HepG2 (cell line): ENCODE data around the gene SRPK3. TPM values are rescaled to one million over a fixed set of nuclear protein-coding genes. Genes with fewer than 3 reads are reported as not detected.

Experiments
- ATAC-seq: fragments of 200-7000 bp; cut with Tn5 transposase; 3 replicates; pipeline ENCODE4 v1.9.1; 2020; ENCODE audit warnings: mild to moderate bottlenecking, moderate library complexity
- BruUV-seq: library from RNA; stranded (reverse); fragments of 400-500 nt; replicated peaks from 2 replicates; lab custom pipeline; 2021; lab: Mats Ljungman, UMichigan
- CTCF ChIA-PET: fragments of 300-600 bp; formaldehyde crosslinking; extraction: SDS; loops from one replicate; lab custom pipeline; 2021; ENCODE audit warnings: low total read pairs, inconsistent platforms, low intra/inter-chr PET ratio; lab: Yijun Ruan, JAX
- POLR2A ChIA-PET: fragments of 350-600 bp; sonication (Branson Sonifier 250); formaldehyde crosslinking; loops from one replicate; lab custom pipeline; 2020; ENCODE audit warnings: antibody characterized with exemption, inconsistent platforms; lab: Yijun Ruan, JAX
- DNase-seq: peaks from one replicate; pipeline ENCODE4 v3.0.0-alpha.2; 2015; ENCODE audit warnings: low spot score
- FAIRE-seq: peaks from 3 replicates; lab custom pipeline; 2011; peaks lifted over from hg19 to GRCh38; lab: Jason Lieb, UNC
- H2AFZ ChIP-seq: one replicate; pipeline ENCODE4 v1.6.1; 2011; ENCODE audit warnings: low read length, inconsistent platforms
- H3K27ac ChIP-seq: fragments of 300-600 bp; 3 replicates; pipeline ENCODE4 v1.8.0; 2011; ENCODE audit warnings: mixed run types, mild to moderate bottlenecking, mixed read lengths, low read length, inconsistent platforms; ENCODE audit not compliant: insufficient read depth; ENCODE audit errors: extremely low read length
- H3K27me3 ChIP-seq, 2 experiments: fragments of 200-600 bp in 1 of 2; 2 replicates in 1 of 2; 3 replicates in 1 of 2; pipeline versions ENCODE4 v1.6.0 to v1.8.0; 2011; ENCODE audit warnings: low read length in 2 of 2, mild to moderate bottlenecking in 2 of 2, moderate library complexity in 2 of 2, inconsistent platforms in 1 of 2; ENCODE audit not compliant: insufficient read depth in 2 of 2, control insufficient read depth in 1 of 2
- H3K36me3 ChIP-seq, 2 experiments: fragments of 200-600 bp in 1 of 2; replicated peaks in 1 of 2; 2 replicates in 1 of 2; 3 replicates in 1 of 2; pipeline versions ENCODE4 v1.5.1 to v1.8.0; 2011; ENCODE audit warnings: low read length in 2 of 2, inconsistent platforms in 1 of 2; ENCODE audit not compliant: insufficient read depth in 2 of 2, control insufficient read depth in 1 of 2
- H3K4me1 ChIP-seq: 2 replicates; pipeline ENCODE4 v1.5.1; 2012; ENCODE audit warnings: low read length, inconsistent platforms; ENCODE audit not compliant: insufficient read depth
- H3K4me2 ChIP-seq: 2 replicates; pipeline ENCODE4 v1.6.0; 2011; ENCODE audit warnings: low read depth, low read length, inconsistent platforms
- H3K4me3 ChIP-seq, 3 experiments: fragments of 200-600 bp in 1 of 3; sonication (generic), shearing (Covaris generic) in 1 of 3; replicated peaks in 1 of 3; 2 replicates each; pipeline ENCODE4 v1.5.1; 2011 to 2016; ENCODE audit warnings: low read length in 3 of 3, inconsistent platforms in 2 of 3, low read depth in 2 of 3, mild to moderate bottlenecking in 2 of 3, control low read depth in 1 of 3, mixed read lengths in 1 of 3; ENCODE audit not compliant: insufficient read depth in 1 of 3
- H3K79me2 ChIP-seq: one replicate; pipeline ENCODE4 v1.6.1; 2011; ENCODE audit warnings: low read length, inconsistent platforms; ENCODE audit not compliant: insufficient read depth
- H3K9ac ChIP-seq: 2 replicates; pipeline ENCODE4 v1.6.0; 2011; ENCODE audit warnings: mild to moderate bottlenecking, low read depth, low read length, inconsistent platforms; ENCODE audit not compliant: insufficient read depth
- H3K9me3 ChIP-seq: 2 replicates; pipeline ENCODE4 v1.5.1; 2012; ENCODE audit warnings: mild to moderate bottlenecking, low read length
- H4K20me1 ChIP-seq: 2 replicates; pipeline ENCODE4 v1.6.0; 2011; ENCODE audit warnings: inconsistent platforms, mild to moderate bottlenecking, low read length, moderate library complexity; ENCODE audit not compliant: insufficient read depth
- DNMT3B ChIP-seq: conservative IDR thresholded peaks from 2 replicates; pipeline ENCODE4 v1.6.1; 2016; ENCODE audit warnings: missing biosample characterization, control low read depth
- ZNF530 ChIP-seq: sonication (generic); formaldehyde crosslinking; IDR thresholded peaks from 2 replicates; pipeline ENCODE4 v1.5.0; 2020; ENCODE audit warnings: low read depth, mild to moderate bottlenecking, missing genetic modification reagents
- WGBS: methylation state at CpG from one replicate; pipeline ENCODE4 v1.1.6; 2017; ENCODE audit warnings: low lambda C conversion rate; 5-methylcytosine and 5-hydroxymethylcytosine counted together
- in situ Hi-C: cut with HindIII; loops from 2 replicates; pipeline ENCODE4 v1.10.0; 2017; ENCODE audit warnings: low pct_unique_long_range_greater_than_20kb; ENCODE audit not compliant: extremely low pct_ligation_motif_present
- intact Hi-C: fragments of 100-400 bp; cut with micrococcal nuclease; formaldehyde crosslinking; loops from one replicate; pipeline ENCODE4 v1.10.0; 2022; ENCODE audit not compliant: unreplicated experiment
- polyA plus RNA-seq, 8 experiments: library from polyadenylated mRNA; depleted of rRNA in 3 of 8; stranded (reverse) in 7 of 8; unstranded in 1 of 8; fragments of >200 nt; fragmentation: Illumina TruSeq in 4 of 8; extraction: Trizol in 4 of 8; gene quantifications; 2 replicates each; pipeline versions ENCODE4 v1.2.1 to v1.2.3, GENCODE V29; 2011 to 2016; ENCODE audit warnings: low read depth in 4 of 8, missing spikeins in 1 of 8, mixed read lengths in 1 of 8; ENCODE audit not compliant: insufficient read depth in 1 of 8
- total RNA-seq, 5 experiments: library from RNA; depleted of rRNA; stranded (reverse); fragments of >200 nt; fragmentation: Illumina TruSeq; extraction: Trizol; gene quantifications; 2 replicates each; pipeline ENCODE4 v1.2.3, GENCODE V29; 2016; ENCODE audit warnings: low read depth in 1 of 5
- TF ChIP-seq, protein P1 (sequence below): sonication (generic); formaldehyde crosslinking; IDR thresholded peaks from 2 replicates; pipeline ENCODE4 v1.4.0; 2020; ENCODE audit warnings: missing genetic modification reagents

The SRPK3 gene
- total and polyA plus RNA-seq, 2 of the 13 experiments (the other 11 are each of a cell fraction or from before 2014, with no cell fraction given) = 0.22 to 0.30 TPM

DNA sequence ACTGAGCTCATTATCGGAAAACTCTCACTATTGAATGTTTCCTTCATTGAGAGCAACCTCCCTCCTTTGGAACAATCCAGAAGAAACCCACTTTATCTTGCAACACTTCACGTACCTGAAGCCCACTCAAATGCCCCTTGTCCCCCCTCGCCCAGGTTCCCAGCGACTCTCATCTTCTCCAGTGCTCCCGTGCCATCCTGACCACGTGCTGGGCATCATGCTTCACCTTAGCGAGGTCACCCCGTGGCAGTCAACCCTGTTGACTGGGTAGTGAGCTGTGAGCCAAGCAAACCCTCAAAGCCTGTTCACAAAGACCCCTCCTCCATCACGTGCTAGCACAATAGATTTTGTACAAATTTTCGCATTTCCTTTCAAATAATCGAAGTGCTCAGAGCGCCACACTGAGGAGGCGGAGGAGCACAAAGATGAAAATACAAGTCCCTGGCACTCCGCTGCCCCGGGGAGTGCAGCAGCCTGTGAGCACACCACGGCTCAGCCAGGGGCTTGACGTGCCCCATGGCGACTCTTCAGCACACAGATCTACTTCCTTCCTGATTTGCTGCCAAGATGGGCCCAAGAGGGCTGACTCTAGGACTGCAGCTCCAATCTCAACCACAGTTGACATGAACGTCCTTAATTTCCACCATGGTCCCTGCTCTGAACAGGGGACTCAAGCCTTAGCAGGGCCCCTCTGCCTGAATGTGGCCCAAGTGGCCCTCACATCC lies 33.9 kb downstream of the SRPK3 start:
- no peak overlapping the region for H2AFZ ChIP-seq
- H3K4me2 ChIP-seq = no peak overlapping the region
- no TSS peak for BruUV-seq
- peaks cover 3 to 26% of the 10 kb centered on the region in 2 experiments; a peak in 3 of 5 replicates for H3K27me3 ChIP-seq
- TF ChIP-seq ZNF530 (CRISPR knock-in tag) = no peak
- TF ChIP-seq DNMT3B = no peak
- TF ChIP-seq, protein P1, sequence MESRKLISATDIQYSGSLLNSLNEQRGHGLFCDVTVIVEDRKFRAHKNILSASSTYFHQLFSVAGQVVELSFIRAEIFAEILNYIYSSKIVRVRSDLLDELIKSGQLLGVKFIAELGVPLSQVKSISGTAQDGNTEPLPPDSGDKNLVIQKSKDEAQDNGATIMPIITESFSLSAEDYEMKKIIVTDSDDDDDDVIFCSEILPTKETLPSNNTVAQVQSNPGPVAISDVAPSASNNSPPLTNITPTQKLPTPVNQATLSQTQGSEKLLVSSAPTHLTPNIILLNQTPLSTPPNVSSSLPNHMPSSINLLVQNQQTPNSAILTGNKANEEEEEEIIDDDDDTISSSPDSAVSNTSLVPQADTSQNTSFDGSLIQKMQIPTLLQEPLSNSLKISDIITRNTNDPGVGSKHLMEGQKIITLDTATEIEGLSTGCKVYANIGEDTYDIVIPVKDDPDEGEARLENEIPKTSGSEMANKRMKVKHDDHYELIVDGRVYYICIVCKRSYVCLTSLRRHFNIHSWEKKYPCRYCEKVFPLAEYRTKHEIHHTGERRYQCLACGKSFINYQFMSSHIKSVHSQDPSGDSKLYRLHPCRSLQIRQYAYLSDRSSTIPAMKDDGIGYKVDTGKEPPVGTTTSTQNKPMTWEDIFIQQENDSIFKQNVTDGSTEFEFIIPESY (CRISPR knock-in tag) = peak; percentile 52
- in situ Hi-C loops = no loop called here
- H3K9me3 ChIP-seq = no peaks in the 10 kb centered on the region
- no peaks in the 10 kb centered on the region for H4K20me1 ChIP-seq
- no peak for ATAC-seq
- no peaks in the 10 kb centered on the region for H3K79me2 ChIP-seq
- ChIA-PET CTCF (no interaction called here), POLR2A (no interaction called here)
- intact Hi-C loops = no loop called here
- no peak for DNase-seq
- no peak for FAIRE-seq
- 0 out of 2 replicates have a peak, but pooled peaks cover 6% of the 10 kb centered on the region for H3K4me1 ChIP-seq
- H3K27ac ChIP-seq = no peak overlapping the region
- H3K36me3 ChIP-seq = no peaks in the 10 kb centered on the region
- 42% methylated on average over 11 of the region's 19 CpGs for WGBS
- no peak overlapping the region for H3K9ac ChIP-seq
- H3K4me3 ChIP-seq = no peak overlapping the region
